ENCODE measurements around the gene ROBO4. TPM values are rescaled to one million over a fixed set of nuclear protein-coding genes. Genes with fewer than 3 reads are reported as not detected.

The ROBO4 gene
- total and polyA plus RNA-seq, 10 donors: 6.7 to 246 (median 144) TPM

DNA sequence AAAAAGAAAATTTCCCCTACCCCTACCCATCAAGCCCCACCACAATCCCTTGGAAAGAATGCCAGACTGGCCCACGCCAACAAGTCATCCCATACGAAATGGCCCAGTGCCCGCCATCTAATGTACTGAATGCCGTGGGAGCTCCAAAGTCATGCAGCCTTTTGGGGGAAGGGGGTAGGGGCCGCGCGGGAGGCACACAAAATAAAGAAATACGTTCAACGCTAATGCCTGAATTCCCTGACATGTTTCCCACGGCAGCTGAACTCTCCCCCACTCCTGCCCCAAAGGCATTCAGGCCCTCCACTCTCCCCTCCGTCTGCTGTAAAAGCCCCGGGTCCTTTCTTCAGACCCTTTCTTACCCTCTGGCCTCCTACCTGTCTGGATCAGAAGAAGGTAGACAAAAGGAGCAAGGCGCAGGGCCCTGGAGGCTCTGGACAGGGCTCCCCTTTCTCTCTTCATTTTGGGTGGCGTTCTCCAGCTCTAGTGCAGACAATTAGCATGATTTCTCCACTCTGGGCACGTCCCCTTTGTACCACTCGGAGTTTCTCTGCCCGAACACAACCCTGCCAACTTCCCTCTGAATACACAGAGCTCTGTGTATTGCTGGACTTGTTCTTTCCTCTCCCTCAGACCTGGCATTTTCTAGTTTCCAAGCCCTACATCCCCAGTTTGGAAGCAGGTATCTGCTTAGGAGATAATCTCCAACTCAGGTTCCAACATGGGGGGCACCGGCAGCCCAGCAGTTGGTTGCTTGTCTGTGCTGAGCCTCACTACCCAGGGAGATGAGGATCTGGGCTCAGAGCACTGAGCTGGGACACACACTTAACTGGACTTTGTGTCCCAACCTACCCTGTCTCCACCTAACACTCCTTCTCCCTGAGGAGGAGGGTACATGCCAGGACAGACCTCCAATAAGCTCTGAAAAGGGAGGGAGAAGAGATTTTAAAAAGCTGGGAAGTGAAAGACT, 38.2 kb upstream of the ROBO4 start, which contains the start of gene HEPACAM:
Gene HEPACAM (minus strand): TSS at position 500 of the 967 bp plus-strand sequence. CDS start 41 bp downstream, at position 459.
- Histone ChIP-seq H3K36me3 (no peaks in the 10 kb centered on the region), H3K4me3 (no peak within 1 kb of the TSS), H3K4me1 (no peaks in the 10 kb centered on the region), H3K27ac (no peak within 1 kb of the TSS), H3K27me3 (replicated peaks in 1 of 7) (peaks cover 0 to 35% (median 0%) of the 10 kb centered on the region in 7 donors), H3K9me3 (no peaks in the 10 kb centered on the region)
- WGBS, 5 donors: 87 to 93% (median 90%) methylated on average over 18 of the region's 18 CpGs
- no peak for TF ChIP-seq POLR2A (IDR thresholded peaks at IDR 0.05)
- TF ChIP-seq, protein P1, sequence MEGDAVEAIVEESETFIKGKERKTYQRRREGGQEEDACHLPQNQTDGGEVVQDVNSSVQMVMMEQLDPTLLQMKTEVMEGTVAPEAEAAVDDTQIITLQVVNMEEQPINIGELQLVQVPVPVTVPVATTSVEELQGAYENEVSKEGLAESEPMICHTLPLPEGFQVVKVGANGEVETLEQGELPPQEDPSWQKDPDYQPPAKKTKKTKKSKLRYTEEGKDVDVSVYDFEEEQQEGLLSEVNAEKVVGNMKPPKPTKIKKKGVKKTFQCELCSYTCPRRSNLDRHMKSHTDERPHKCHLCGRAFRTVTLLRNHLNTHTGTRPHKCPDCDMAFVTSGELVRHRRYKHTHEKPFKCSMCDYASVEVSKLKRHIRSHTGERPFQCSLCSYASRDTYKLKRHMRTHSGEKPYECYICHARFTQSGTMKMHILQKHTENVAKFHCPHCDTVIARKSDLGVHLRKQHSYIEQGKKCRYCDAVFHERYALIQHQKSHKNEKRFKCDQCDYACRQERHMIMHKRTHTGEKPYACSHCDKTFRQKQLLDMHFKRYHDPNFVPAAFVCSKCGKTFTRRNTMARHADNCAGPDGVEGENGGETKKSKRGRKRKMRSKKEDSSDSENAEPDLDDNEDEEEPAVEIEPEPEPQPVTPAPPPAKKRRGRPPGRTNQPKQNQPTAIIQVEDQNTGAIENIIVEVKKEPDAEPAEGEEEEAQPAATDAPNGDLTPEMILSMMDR (IDR thresholded peaks at IDR 0.05 in 8 of 11, conservative IDR thresholded peaks at IDR 0.05 in 3 of 11): no peak
- TF ChIP-seq POLR2AphosphoS5 (IDR thresholded peaks at IDR 0.05): no peak
- intact Hi-C loops (cut with DNase I; ENCODE audit: low total_unique reads): no loop called here
- DNase-seq: no peak

DNA sequence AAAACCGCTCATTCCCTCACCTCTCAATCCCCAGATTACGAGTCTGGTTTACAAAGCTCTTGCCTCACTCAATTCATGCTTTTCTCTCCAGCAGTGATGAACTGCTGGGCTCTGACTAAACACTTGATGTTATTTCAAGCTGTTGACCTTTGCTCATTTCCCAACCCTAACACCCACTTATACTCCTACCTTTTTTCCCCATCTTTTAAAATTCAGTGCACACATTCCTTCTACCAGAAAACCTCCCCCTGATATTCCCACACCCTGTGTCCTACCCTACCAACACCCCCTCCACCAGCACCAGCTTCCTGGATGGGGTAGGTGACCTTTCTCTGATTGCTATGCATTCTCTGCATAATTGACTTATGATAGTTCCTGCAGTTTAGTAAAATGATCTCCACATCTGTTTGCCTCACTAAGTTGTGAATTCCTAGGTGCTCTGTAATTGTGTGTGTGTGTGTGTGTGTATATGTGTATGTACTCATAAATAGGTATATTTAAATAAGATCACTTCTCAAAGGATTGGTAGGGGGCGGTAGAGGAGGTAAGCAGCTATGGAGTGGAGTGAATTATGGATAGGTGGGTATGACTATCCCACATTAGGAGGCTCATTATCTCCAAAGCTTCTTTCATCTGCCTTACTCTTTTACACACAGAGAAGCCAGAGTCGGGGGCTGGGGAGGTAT, 37.3 kb upstream of the ROBO4 start:
- no peaks in the 10 kb centered on the region for H3K4me1 ChIP-seq
- H3K36me3 ChIP-seq: no peaks in the 10 kb centered on the region
- TF ChIP-seq POLR2AphosphoS5 (IDR thresholded peaks at IDR 0.05) (no peak), POLR2A (IDR thresholded peaks at IDR 0.05) (no peak)
- TF ChIP-seq, protein P1 (IDR thresholded peaks at IDR 0.05 in 8 of 11, conservative IDR thresholded peaks at IDR 0.05 in 3 of 11): no peak
- no peak overlapping the region for H3K4me3 ChIP-seq
- H3K27ac ChIP-seq: no peak overlapping the region
- 78 to 89% (median 87%) methylated on average over 4 of the region's 4 CpGs for WGBS, 5 donors
- H3K27me3 ChIP-seq (replicated peaks in 1 of 7): peaks cover 0 to 35% (median 0%) of the 10 kb centered on the region in 7 donors
- no peaks in the 10 kb centered on the region for H3K9me3 ChIP-seq
- intact Hi-C loops (cut with DNase I; ENCODE audit: low total_unique reads): no loop called here
- DNase-seq: no peak

DNA sequence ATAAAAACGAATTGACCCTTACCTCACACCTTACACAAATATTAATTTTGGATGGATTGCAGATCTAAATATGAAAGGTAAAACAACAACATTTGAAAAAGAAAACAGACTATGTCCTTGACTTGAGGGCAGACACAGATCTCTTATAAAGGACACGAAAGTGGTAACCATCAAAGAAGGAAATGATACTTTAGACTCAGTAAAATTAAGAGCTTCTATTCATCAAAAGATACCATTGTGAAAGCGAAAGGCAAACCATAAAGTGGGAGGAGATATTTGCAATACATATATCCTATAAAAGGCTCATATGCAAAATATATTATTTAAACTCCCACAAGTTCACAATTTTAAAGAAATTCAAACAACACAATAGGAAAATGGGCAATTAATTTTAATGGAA, 33.1 kb upstream of the ROBO4 start:
- intact Hi-C loops (cut with DNase I; ENCODE audit: low total_unique reads): no loop called here
- no peaks in the 10 kb centered on the region for H3K9me3 ChIP-seq
- H3K4me1 ChIP-seq: peaks cover 0 to 6% (median 0%) of the 10 kb centered on the region in 6 donors
- H3K27ac ChIP-seq: no peak overlapping the region
- no peak for DNase-seq
- no peak overlapping the region for H3K4me3 ChIP-seq
- peaks cover 0 to 13% (median 0%) of the 10 kb centered on the region in 7 donors for H3K27me3 ChIP-seq (replicated peaks in 1 of 7)
- TF ChIP-seq POLR2A (IDR thresholded peaks at IDR 0.05) (no peak), POLR2AphosphoS5 (IDR thresholded peaks at IDR 0.05) (no peak)
- TF ChIP-seq, protein P1 (IDR thresholded peaks at IDR 0.05 in 8 of 11, conservative IDR thresholded peaks at IDR 0.05 in 3 of 11): no peak
- WGBS, 5 donors: 50 to 61% (median 55%) methylated on average over 3 of the region's 3 CpGs
- no peaks in the 10 kb centered on the region for H3K36me3 ChIP-seq

Measured in spleen (tissue), 11 donors.